ENCODE measurements around the gene FOXA2.

GRCh38 chr20:22535483-22535882 lies 48.9 kb downstream of the FOXA2 start:
- TF ChIP-seq CTCF (IDR thresholded peaks at IDR 0.05; ENCODE audit: extremely low read depth in 1 of 2, insufficient read depth in 1 of 2, low read depth in 1 of 2, low read length in 2 of 2) (no peak), POLR2AphosphoS5 (IDR thresholded peaks at IDR 0.05; ENCODE audit: insufficient read depth, low read depth, low read length) (no peak), MYC (IDR thresholded peaks at IDR 0.05; ENCODE audit: low read depth, low read length) (no peak), EZH2 (IDR thresholded peaks at IDR 0.05; ENCODE audit: borderline replicate concordance, low read depth, low read length, severe bottlenecking) (no peak)
